HEK293 (cell line): Measurements from ENCODE around the gene DCLK3.

ENCODE experiments used
- CTCF ChIP-seq: fragments of 450-650 bp; formaldehyde crosslinking; IDR thresholded peaks from 2 replicates; pipeline ENCODE4 v1.5.1; 2016; ENCODE audit warnings: missing biosample characterization, missing genetic modification characterization
- KLF9 ChIP-seq: fragments of 450-650 bp; formaldehyde crosslinking; IDR thresholded peaks from 2 replicates; pipeline ENCODE4 v1.5.1; 2016; ENCODE audit warnings: missing biosample characterization, missing genetic modification characterization, low read depth
- OSR2 ChIP-seq: fragments of 450-650 bp; formaldehyde crosslinking; IDR thresholded peaks from 2 replicates; pipeline ENCODE4 v1.5.1; 2016; ENCODE audit warnings: missing biosample characterization, missing genetic modification characterization
- PRDM2 ChIP-seq: fragments of 450-650 bp; formaldehyde crosslinking; IDR thresholded peaks from 2 replicates; pipeline ENCODE4 v1.5.1; 2016; ENCODE audit warnings: missing biosample characterization, missing genetic modification characterization, borderline replicate concordance
- REPIN1 ChIP-seq: fragments of 450-650 bp; formaldehyde crosslinking; IDR thresholded peaks from 2 replicates; pipeline ENCODE4 v1.5.1; 2017; ENCODE audit warnings: missing biosample characterization, missing genetic modification characterization, low read depth
- ZBTB49 ChIP-seq: fragments of 450-650 bp; formaldehyde crosslinking; IDR thresholded peaks from 2 replicates; pipeline ENCODE4 v1.5.1; 2016; ENCODE audit warnings: missing biosample characterization, missing genetic modification characterization, low read depth
- ZNF18 ChIP-seq: fragments of 450-650 bp; formaldehyde crosslinking; IDR thresholded peaks from 2 replicates; pipeline ENCODE4 v1.5.1; 2016; ENCODE audit warnings: missing biosample characterization, missing genetic modification characterization
- ZNF629 ChIP-seq: fragments of 450-650 bp; formaldehyde crosslinking; IDR thresholded peaks from 2 replicates; pipeline ENCODE4 v1.5.1; 2017; ENCODE audit warnings: missing biosample characterization, missing genetic modification characterization
- ZNF639 ChIP-seq: fragments of 450-650 bp; formaldehyde crosslinking; IDR thresholded peaks from 2 replicates; pipeline ENCODE4 v1.5.1; 2016; ENCODE audit warnings: missing biosample characterization, missing genetic modification characterization
- ZNF777 ChIP-seq: fragments of 450-650 bp; formaldehyde crosslinking; IDR thresholded peaks from 2 replicates; pipeline ENCODE4 v1.5.1; 2017; ENCODE audit warnings: missing biosample characterization, missing genetic modification characterization, borderline replicate concordance
- ZNF837 ChIP-seq: fragments of 450-650 bp; formaldehyde crosslinking; IDR thresholded peaks from 2 replicates; pipeline ENCODE4 v1.5.1; 2016; ENCODE audit warnings: missing biosample characterization, missing genetic modification characterization

GRCh38 chr3:36743826-36744225, 20.5 kb downstream of the DCLK3 start:
- TF ChIP-seq CTCF (tag by site-specific recombination) = no peak
- no peak for TF ChIP-seq ZNF629 (tag by site-specific recombination)
- TF ChIP-seq PRDM2 (tag by site-specific recombination) = no peak
- TF ChIP-seq REPIN1 = no peak
- no peak for TF ChIP-seq KLF9
- TF ChIP-seq ZNF777 (tag by site-specific recombination) = no peak
- TF ChIP-seq ZNF837 (tag by site-specific recombination) = no peak
- TF ChIP-seq ZNF639 (tag by site-specific recombination) = no peak
- TF ChIP-seq ZBTB49 (tag by site-specific recombination) = no peak
- no peak for TF ChIP-seq OSR2 (tag by site-specific recombination)
- no peak for TF ChIP-seq ZNF18 (tag by site-specific recombination)
